Measurements from ENCODE around the gene MGAT2. TPM values are rescaled to one million over a fixed set of nuclear protein-coding genes. Genes with fewer than 3 reads are reported as not detected.
"Not testable (repeated sequence)": the region's sequence is repeated elsewhere in the genome, so short reads cannot be mapped to it uniquely, and the experiment has no call there.

Gene MGAT2
- polyA plus RNA-seq, 3 donors, result 13.5 to 21.3 (median 15.4) TPM

- no peak overlapping the region for H3K27ac ChIP-seq (ENCODE audit: low read depth, low read length)
- WGBS, 3 donors, result 79 to 91% (median 87%) methylated on average over 3 of the region's 3 CpGs
Observed at GRCh38 chr14:49637534-49638078, 17.0 kb downstream of the MGAT2 start.

GRCh38 chr14:49640540-49641417 is 20.2 kb downstream of the MGAT2 start:
- WGBS, 3 donors, result 71 to 89% (median 85%) methylated on average over 7 of the region's 7 CpGs
- H3K27ac ChIP-seq (ENCODE audit: low read depth, low read length), result no peak overlapping the region

DNA sequence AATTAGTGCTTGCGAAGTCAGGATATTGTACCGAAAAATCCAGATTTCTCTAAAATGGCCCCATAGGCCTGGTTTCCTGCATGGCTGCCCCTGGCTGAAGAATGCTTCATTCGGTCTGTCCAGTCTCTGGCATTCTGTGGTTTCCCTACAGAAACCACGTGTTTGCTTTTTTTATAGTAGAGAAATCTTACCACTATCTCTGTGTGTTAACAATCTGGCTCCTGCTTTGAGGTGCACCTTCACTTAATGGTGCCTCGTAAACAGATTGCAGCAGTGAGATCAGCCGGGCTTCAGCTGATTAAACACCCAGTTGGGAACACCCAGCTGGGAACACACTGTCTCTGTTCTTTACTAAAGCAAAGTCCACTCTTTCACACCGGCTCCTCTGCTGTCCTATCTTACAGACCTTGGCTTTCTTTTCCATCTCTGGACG is 21.1 kb downstream of the MGAT2 start:
- no peak overlapping the region for H3K27ac ChIP-seq (ENCODE audit: low read depth, low read length)
- 38 to 69% (median 62%) methylated on average over 8 of the region's 8 CpGs for WGBS, 3 donors

DNA sequence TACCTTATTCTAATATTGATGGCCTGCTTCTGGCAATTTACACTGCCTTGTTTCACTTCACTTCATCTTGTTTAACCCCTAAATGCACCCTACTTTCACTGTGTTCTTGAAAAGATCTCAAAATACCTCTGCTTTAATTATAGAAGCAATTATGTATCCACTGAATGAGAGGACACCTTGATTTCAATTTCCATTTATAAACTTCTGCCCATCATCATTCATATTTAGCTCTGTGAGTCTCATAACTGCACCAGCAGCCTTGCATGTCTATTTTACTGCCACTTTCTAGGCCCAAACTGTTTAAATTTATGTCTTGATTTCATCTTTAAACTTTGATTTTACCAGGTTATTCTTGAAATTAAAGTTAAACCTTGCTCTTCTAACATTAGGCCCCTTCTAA is 21.6 kb downstream of the MGAT2 start:
- H3K27ac ChIP-seq (ENCODE audit: low read depth, low read length), result no peak overlapping the region

DNA sequence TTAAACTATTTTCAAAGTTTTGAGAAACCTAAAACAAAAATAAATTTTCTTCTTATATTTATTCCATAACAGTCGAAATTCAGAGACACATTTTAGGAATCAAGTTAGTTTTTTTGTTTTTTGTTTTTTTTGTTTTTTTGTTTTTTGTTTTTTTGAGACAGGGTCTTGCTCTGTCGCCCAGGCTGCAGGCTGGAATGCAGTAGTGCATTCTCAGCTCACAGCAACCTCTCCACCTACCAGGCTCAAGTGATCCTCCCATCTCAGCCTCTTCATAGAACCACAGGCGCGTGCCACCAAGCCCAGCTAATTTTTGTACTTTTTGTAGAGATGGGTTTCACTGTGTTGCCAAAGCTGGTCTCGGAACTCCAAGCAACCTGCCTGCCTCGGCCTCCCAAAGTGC is 32.9 kb downstream of the MGAT2 start:
- H3K27ac ChIP-seq (ENCODE audit: low read depth, low read length), result no peak overlapping the region
- WGBS, 3 donors, result 95 to 97% (median 97%) methylated on average over 6 of the region's 6 CpGs

GRCh38 chr14:49654511-49654910 is 33.9 kb downstream of the MGAT2 start:
- no peak overlapping the region for H3K27ac ChIP-seq (ENCODE audit: low read depth, low read length)
- WGBS, 3 donors, result 94 to 98% (median 97%) methylated on average over 3 of the region's 3 CpGs

- not testable (repeated sequence) for H3K27ac ChIP-seq (ENCODE audit: low read depth, low read length)
- WGBS, 3 donors, result 92 to 94% (median 93%) methylated on average over 6 of the region's 6 CpGs
Observed at GRCh38 chr14:49657500-49657899, 36.9 kb downstream of the MGAT2 start.

DNA sequence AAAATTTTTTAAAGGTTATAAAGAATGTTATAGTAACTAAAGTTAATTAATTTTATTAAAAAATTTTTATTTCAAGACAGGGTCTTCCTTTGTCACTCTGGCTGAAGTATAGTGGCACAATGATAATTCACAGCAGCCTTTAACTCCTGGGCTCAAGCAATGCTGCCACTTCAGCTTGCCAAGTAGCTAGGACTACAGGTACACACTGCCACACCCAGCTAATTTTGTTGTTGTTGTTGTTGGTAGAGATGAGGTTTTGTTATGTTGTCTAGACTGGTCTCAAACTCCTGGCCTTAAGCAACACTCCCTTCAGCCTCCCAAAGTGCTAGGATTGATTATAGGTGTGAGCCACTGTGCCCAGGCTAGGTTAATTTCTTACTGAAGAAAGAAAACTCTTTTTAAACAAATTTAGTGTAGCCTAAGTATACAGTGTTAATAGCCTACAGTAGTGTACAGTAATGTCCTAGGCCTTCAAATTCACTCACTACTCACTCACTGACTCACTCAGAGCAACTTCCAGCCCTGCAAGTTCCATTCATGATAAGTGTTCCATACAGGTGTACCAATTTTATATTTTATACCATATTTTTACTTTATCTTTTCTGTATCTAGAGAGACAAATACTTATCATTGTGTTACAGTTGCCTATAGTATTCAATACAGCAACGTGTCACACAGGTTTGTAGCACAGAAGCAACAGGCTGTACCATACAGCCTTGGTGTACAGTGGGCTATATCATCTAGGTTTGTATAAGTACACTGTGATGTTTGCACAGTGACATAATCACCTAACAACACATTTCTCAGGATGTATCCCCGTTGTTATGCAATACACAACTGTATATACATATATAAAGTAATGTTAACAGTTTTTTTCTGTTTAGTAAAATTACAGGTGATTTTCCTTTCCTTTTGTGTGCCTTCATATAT is 39.2 kb downstream of the MGAT2 start:
- 54 to 88% (median 82%) methylated on average over 2 of the region's 2 CpGs for WGBS, 3 donors
- no peak overlapping the region for H3K27ac ChIP-seq (ENCODE audit: low read depth, low read length)

GRCh38 chr14:49670475-49670874 is 49.9 kb downstream of the MGAT2 start:
- H3K27ac ChIP-seq (ENCODE audit: low read depth, low read length), result no peak overlapping the region

Other genes starting within 250 kb of the MGAT2 start
- 1,000 to 10,000 TPM; 3,167 to 5,182 (median 4,295) TPM for gene RPS29, start 34.4 kb upstream of the MGAT2 start, polyA plus RNA-seq
- gene LRR1, start 21.9 kb upstream of the MGAT2 start, polyA plus RNA-seq, result 1 to 10 TPM; 2.6 to 8.5 (median 4.0) TPM
- 100 to 1,000 TPM; 367 to 486 (median 378) TPM for gene RPL36AL, start 173 bp upstream of the MGAT2 start, polyA plus RNA-seq
- gene DNAAF2, start 14.4 kb downstream of the MGAT2 start, polyA plus RNA-seq, result 1 to 10 TPM; 4.3 to 7.0 (median 6.3) TPM
- gene POLE2, start 67.4 kb downstream of the MGAT2 start, polyA plus RNA-seq, result 1 to 10 TPM in 2 of 3 donors, under 1 TPM in 1; 0.90 to 3.3 (median 1.4) TPM
- 1 to 10 TPM; 1.2 to 3.8 (median 2.6) TPM for gene KLHDC1, start 72.3 kb downstream of the MGAT2 start, polyA plus RNA-seq
- gene KLHDC2, start 147.4 kb downstream of the MGAT2 start, polyA plus RNA-seq, result 10 to 100 TPM; 41.7 to 50.1 (median 46.4) TPM
- gene NEMF, start 232.0 kb downstream of the MGAT2 start, polyA plus RNA-seq, result 10 to 100 TPM in 2 of 3 donors, 1 to 10 TPM in 1; 8.1 to 38.7 (median 21.0) TPM

Data from adipose tissue (tissue), 3 donors.